ENCODE measurements around the gene NGEF. TPM values are rescaled to one million over a fixed set of nuclear protein-coding genes. Genes with fewer than 3 reads are reported as not detected.

The NGEF gene
- total and polyA plus RNA-seq, 2 donors from 2014 or later, result 4.8 to 5.3 TPM

GRCh38 chr2:232963913-232964312 lies 49.1 kb downstream of the NGEF start:
- no peaks in the 10 kb centered on the region for H3K36me3 ChIP-seq (ENCODE audit: control insufficient read depth in 2 of 3, insufficient read depth in 3 of 3, low read length in 3 of 3)
- no peaks in the 10 kb centered on the region for H3K27me3 ChIP-seq (ENCODE audit: control insufficient read depth, insufficient read depth, low read length)
- DNase-seq (no peak), FAIRE-seq (no peak)
- intact Hi-C loops (cut with DNase I), result no loop called here
- H3K9ac ChIP-seq (ENCODE audit: low read length in 3 of 3), result no peak overlapping the region
- no peak overlapping the region for H3K27ac ChIP-seq (ENCODE audit: low read depth in 2 of 2, low read length in 2 of 2)
- H3K4me1 ChIP-seq (ENCODE audit: control insufficient read depth in 2 of 3, insufficient read depth in 2 of 3, low read depth in 1 of 3, low read length in 3 of 3), result no peaks in the 10 kb centered on the region
- no peak for TF ChIP-seq CTCF (IDR thresholded peaks at IDR 0.05; ENCODE audit: borderline replicate concordance, extremely low read depth, insufficient read depth)
- no peaks in the 10 kb centered on the region for H3K9me3 ChIP-seq (ENCODE audit: control insufficient read depth in 2 of 3, insufficient read depth in 1 of 3, low read length in 3 of 3)
- H3K4me3 ChIP-seq (ENCODE audit: low read length in 3 of 3), result no peak overlapping the region

GRCh38 chr2:232960862-232961261 lies 52.2 kb downstream of the NGEF start:
- no peaks in the 10 kb centered on the region for H3K27me3 ChIP-seq (ENCODE audit: control insufficient read depth, insufficient read depth, low read length)
- H3K36me3 ChIP-seq (ENCODE audit: control insufficient read depth in 2 of 3, insufficient read depth in 3 of 3, low read length in 3 of 3), result no peaks in the 10 kb centered on the region
- no peak for FAIRE-seq
- intact Hi-C loops (cut with DNase I), result no loop called here
- no peak overlapping the region for H3K4me3 ChIP-seq (ENCODE audit: low read length in 3 of 3)
- H3K27ac ChIP-seq (ENCODE audit: low read depth in 2 of 2, low read length in 2 of 2), result no peak overlapping the region
- H3K4me1 ChIP-seq (ENCODE audit: control insufficient read depth in 2 of 3, insufficient read depth in 2 of 3, low read depth in 1 of 3, low read length in 3 of 3), result no peaks in the 10 kb centered on the region
- no peak for TF ChIP-seq CTCF (IDR thresholded peaks at IDR 0.05; ENCODE audit: borderline replicate concordance, extremely low read depth, insufficient read depth)
- no peak overlapping the region for H3K9ac ChIP-seq (ENCODE audit: low read length in 3 of 3)
- DNase-seq, result no peak
- H3K9me3 ChIP-seq (ENCODE audit: control insufficient read depth in 2 of 3, insufficient read depth in 1 of 3, low read length in 3 of 3), result no peaks in the 10 kb centered on the region

GRCh38 chr2:232959139-232959538 lies 53.9 kb downstream of the NGEF start:
- Histone ChIP-seq H3K27ac (ENCODE audit: low read depth in 2 of 2, low read length in 2 of 2) (no peak overlapping the region), H3K27me3 (ENCODE audit: control insufficient read depth, insufficient read depth, low read length) (no peaks in the 10 kb centered on the region), H3K4me1 (ENCODE audit: control insufficient read depth in 2 of 3, insufficient read depth in 2 of 3, low read depth in 1 of 3, low read length in 3 of 3) (no peaks in the 10 kb centered on the region), H3K36me3 (ENCODE audit: control insufficient read depth in 2 of 3, insufficient read depth in 3 of 3, low read length in 3 of 3) (no peaks in the 10 kb centered on the region), H3K9ac (ENCODE audit: low read length in 3 of 3) (no peak overlapping the region), H3K9me3 (ENCODE audit: control insufficient read depth in 2 of 3, insufficient read depth in 1 of 3, low read length in 3 of 3) (no peaks in the 10 kb centered on the region), H3K4me3 (ENCODE audit: low read length in 3 of 3) (no peak overlapping the region)
- DNase-seq (no peak), FAIRE-seq (no peak)
- no peak for TF ChIP-seq CTCF (IDR thresholded peaks at IDR 0.05; ENCODE audit: borderline replicate concordance, extremely low read depth, insufficient read depth)
- intact Hi-C loops (cut with DNase I), result no loop called here

- no peaks in the 10 kb centered on the region for H3K4me1 ChIP-seq (ENCODE audit: control insufficient read depth in 2 of 3, insufficient read depth in 2 of 3, low read depth in 1 of 3, low read length in 3 of 3)
- no peaks in the 10 kb centered on the region for H3K27me3 ChIP-seq (ENCODE audit: control insufficient read depth, insufficient read depth, low read length)
- no peak overlapping the region for H3K9ac ChIP-seq (ENCODE audit: low read length in 3 of 3)
- H3K9me3 ChIP-seq (ENCODE audit: control insufficient read depth in 2 of 3, insufficient read depth in 1 of 3, low read length in 3 of 3), result no peaks in the 10 kb centered on the region
- TF ChIP-seq CTCF (IDR thresholded peaks at IDR 0.05; ENCODE audit: borderline replicate concordance, extremely low read depth, insufficient read depth), result no peak
- no peaks in the 10 kb centered on the region for H3K36me3 ChIP-seq (ENCODE audit: control insufficient read depth in 2 of 3, insufficient read depth in 3 of 3, low read length in 3 of 3)
- intact Hi-C loops (cut with DNase I), result no loop called here
- H3K4me3 ChIP-seq (ENCODE audit: low read length in 3 of 3), result no peak overlapping the region
- FAIRE-seq, result no peak
- H3K27ac ChIP-seq (ENCODE audit: low read depth in 2 of 2, low read length in 2 of 2), result no peak overlapping the region
- no peak for DNase-seq
Observed at GRCh38 chr2:232957657-232958090, 55.4 kb downstream of the NGEF start.
